Measurements from ENCODE around the gene IL13RA2.

- TF ChIP-seq, protein P1, sequence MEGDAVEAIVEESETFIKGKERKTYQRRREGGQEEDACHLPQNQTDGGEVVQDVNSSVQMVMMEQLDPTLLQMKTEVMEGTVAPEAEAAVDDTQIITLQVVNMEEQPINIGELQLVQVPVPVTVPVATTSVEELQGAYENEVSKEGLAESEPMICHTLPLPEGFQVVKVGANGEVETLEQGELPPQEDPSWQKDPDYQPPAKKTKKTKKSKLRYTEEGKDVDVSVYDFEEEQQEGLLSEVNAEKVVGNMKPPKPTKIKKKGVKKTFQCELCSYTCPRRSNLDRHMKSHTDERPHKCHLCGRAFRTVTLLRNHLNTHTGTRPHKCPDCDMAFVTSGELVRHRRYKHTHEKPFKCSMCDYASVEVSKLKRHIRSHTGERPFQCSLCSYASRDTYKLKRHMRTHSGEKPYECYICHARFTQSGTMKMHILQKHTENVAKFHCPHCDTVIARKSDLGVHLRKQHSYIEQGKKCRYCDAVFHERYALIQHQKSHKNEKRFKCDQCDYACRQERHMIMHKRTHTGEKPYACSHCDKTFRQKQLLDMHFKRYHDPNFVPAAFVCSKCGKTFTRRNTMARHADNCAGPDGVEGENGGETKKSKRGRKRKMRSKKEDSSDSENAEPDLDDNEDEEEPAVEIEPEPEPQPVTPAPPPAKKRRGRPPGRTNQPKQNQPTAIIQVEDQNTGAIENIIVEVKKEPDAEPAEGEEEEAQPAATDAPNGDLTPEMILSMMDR (IDR thresholded peaks at IDR 0.05): no peak
- no peak for TF ChIP-seq POLR2A (IDR thresholded peaks at IDR 0.05)
These were observed 6.0 kb downstream of the IL13RA2 start for GRCh38 chrX:115011428-115011827.
